K562 treated with DMSO at 1 percent for 4 hours (cell line): ENCODE measurements around the gene SP8. TPM values are rescaled to one million over a fixed set of nuclear protein-coding genes. Genes with fewer than 3 reads are reported as not detected.

Source experiments
- total RNA-seq: library from RNA; unstranded; fragments of 300-600 nt; gene quantifications from 2 replicates; pipeline ENCODE4 v1.2.3, GENCODE V29; 2022; ENCODE audit not compliant: insufficient read depth

SP8 gene
- total RNA-seq: 2.1 and 2.2 TPM in 2 replicates

GRCh38 chr7:20786779-20787659, at the start of gene SP8:
Gene SP8, minus strand, starts transcription at chr7:20786886. Its CDS starts 88 bp downstream, at chr7:20786798.

Other genes starting within 250 kb of the SP8 start
- gene ABCB5, start 171.2 kb downstream of the SP8 start, total RNA-seq: not detected in 2 replicates